ENCODE measurements around the gene INSYN2B.

INSYN2B gene

DNA sequence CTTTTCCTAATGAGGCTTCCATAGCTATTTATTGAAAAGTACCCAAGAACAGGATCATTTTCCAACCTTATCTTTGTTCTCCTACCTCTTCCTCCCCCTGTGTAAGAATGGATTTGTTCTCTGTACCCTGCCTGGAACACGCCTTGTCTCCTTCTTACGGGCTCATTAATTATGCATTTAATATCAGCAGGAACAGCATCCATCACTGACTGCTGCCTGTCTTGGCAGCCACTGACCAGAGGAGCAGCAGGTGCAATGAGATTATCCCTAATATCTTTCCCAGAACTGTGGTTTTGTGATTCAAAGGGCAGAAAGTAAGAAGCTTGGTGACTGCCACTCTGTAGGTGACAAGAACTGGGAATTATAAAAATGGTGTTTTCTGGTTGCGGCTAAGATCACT, 19.3 kb upstream of the INSYN2B start:
- Histone ChIP-seq H3K4me1 (ENCODE audit: control insufficient read depth, insufficient read depth, low read length, unreplicated experiment) (no peaks in the 10 kb centered on the region), H3K36me3 (ENCODE audit: insufficient read depth, low read length) (no peaks in the 10 kb centered on the region), H3K79me2 (ENCODE audit: control insufficient read depth, insufficient read depth, low read length, unreplicated experiment) (no peaks in the 10 kb centered on the region), H3K27ac (ENCODE audit: low read depth, low read length) (no peak overlapping the region), H3K27me3 (ENCODE audit: insufficient read depth, low read length) (peaks cover 3% of the 10 kb centered on the region; the same call in 1 of the 2 replicates), H3K4me3 (ENCODE audit: low read depth, low read length) (no peak overlapping the region), H2AFZ (ENCODE audit: low read length, unreplicated experiment) (no peak overlapping the region)

DNA sequence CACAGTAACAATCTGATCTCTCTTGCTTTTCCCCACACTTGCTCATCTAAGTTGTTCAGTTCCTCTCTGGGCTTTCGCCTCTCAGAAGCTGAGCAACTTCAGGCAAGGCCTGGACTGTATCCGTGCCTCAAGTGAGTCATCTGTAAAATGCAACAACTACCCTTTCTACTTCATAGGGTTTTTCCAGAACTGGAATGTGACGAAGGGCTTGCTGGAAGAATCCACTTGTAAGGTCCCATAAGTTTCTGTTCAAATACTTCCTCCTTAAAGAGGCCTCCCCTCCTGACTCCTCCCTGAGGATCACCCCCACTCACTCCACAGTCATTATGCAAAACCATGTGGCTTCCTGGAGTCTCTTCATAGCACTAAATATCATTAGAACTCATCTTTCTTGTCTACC, 17.5 kb upstream of the INSYN2B start:
- H3K27me3 ChIP-seq (ENCODE audit: insufficient read depth, low read length), result no peaks in the 10 kb centered on the region

DNA sequence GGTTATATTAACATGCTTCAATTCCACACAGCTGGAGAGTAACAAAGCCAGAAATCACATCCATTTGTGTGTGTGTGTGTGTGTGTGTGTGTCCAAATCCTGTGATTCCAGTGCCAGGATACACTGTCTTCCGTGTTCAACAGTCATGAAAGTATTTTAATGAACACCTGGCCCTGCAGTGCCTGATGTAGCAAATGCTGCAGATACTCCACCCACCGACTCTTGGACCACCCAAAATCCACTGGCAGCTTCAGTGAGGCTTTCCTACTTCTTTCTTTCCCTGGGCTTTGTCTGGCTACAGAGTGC, 13.1 kb upstream of the INSYN2B start:
- H3K4me3 ChIP-seq (ENCODE audit: low read depth, low read length), result no peak overlapping the region
- no peaks in the 10 kb centered on the region for H3K36me3 ChIP-seq (ENCODE audit: insufficient read depth, low read length)
- H3K27me3 ChIP-seq (ENCODE audit: insufficient read depth, low read length), result no peaks in the 10 kb centered on the region
- peaks cover 11% of the 10 kb centered on the region for H3K4me1 ChIP-seq (ENCODE audit: control insufficient read depth, insufficient read depth, low read length, unreplicated experiment)
- no peaks in the 10 kb centered on the region for H3K79me2 ChIP-seq (ENCODE audit: control insufficient read depth, insufficient read depth, low read length, unreplicated experiment)
- no peak overlapping the region for H3K27ac ChIP-seq (ENCODE audit: low read depth, low read length)
- no peak overlapping the region for H2AFZ ChIP-seq (ENCODE audit: low read length, unreplicated experiment)

More for the DNA sequence above, 17.5 kb upstream of the INSYN2B start:
- Histone ChIP-seq H3K79me2 (ENCODE audit: control insufficient read depth, insufficient read depth, low read length, unreplicated experiment) (no peaks in the 10 kb centered on the region), H3K36me3 (ENCODE audit: insufficient read depth, low read length) (no peaks in the 10 kb centered on the region), H3K4me1 (ENCODE audit: control insufficient read depth, insufficient read depth, low read length, unreplicated experiment) (no peaks in the 10 kb centered on the region), H2AFZ (ENCODE audit: low read length, unreplicated experiment) (no peak overlapping the region), H3K4me3 (ENCODE audit: low read depth, low read length) (no peak overlapping the region), H3K27ac (ENCODE audit: low read depth, low read length) (no peak overlapping the region)

DNA sequence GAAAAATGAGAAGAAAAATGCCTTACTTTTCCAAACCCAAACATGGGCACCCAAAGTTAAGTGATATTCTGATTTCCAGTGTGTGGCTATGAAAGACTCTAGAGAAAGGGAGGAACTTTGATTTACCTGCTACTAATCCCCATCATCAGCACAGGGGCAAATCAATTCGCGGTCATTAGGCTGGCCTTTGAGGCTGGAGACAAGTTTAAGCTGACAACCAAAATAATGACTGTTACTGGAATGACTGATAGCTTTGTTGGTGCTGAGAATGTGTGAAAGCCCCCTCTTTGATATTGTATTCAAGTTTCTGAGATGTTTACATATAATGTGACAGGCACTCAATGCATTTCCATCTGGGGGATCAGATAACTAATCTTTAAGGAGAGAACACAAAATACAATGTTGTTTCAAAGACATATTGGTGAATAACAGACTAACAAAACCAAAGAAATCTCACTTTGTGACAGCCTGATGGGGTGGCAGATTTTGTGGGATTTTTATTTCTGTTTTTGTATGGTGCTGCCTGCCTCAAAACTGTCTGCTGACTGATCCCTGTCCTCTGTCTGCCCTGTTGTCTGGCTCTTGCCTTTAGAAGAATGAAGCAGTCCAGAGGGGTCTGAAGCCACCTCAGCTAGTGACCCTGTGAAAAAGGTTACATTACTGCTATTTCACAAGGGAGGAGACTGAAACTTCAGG, 12.6 kb upstream of the INSYN2B start:
- H3K4me1 ChIP-seq (ENCODE audit: control insufficient read depth, insufficient read depth, low read length, unreplicated experiment), result peaks cover 11% of the 10 kb centered on the region
- no peaks in the 10 kb centered on the region for H3K79me2 ChIP-seq (ENCODE audit: control insufficient read depth, insufficient read depth, low read length, unreplicated experiment)
- no peaks in the 10 kb centered on the region for H3K27me3 ChIP-seq (ENCODE audit: insufficient read depth, low read length)
- H3K4me3 ChIP-seq (ENCODE audit: low read depth, low read length), result no peak overlapping the region
- H3K27ac ChIP-seq (ENCODE audit: low read depth, low read length), result no peak overlapping the region
- H3K36me3 ChIP-seq (ENCODE audit: insufficient read depth, low read length), result no peaks in the 10 kb centered on the region
- no peak overlapping the region for H2AFZ ChIP-seq (ENCODE audit: low read length, unreplicated experiment)

DNA sequence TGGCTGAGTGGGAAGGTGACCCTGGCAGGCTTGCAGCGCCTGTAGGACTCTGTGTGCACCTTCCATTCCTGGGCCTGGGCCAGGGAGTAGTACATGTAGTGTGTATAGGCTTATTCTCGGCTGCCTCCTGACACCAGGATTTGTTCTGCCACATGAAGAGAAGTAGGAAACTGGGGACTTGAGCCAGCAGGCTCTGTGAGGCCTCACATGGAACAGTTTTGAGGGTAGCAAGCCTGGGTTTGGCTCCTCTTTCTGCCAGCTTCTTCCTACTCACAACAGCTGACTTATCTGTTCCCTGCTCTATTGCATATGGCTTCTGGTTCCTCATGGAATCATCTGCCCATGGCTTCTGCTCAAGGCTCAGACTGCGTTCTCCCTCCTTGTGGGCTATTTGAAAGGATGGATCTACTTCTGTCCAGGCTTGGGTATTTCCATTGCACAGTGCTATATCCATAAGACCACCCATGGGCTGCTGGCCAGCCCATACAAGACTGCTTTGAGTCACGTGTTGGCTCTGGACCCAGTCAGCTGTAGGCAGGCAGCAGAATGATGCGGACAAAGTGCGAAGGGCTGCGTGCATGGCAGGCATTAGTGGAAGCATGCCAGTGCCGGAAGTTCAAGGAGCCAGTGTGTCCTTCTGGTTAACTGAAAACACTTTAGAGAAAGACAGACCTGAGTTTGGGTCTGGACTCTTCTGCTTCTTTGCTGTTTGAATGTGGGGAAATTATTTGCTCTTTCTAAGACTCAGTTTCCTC, 11.0 kb upstream of the INSYN2B start:
- no peak overlapping the region for H3K27ac ChIP-seq (ENCODE audit: low read depth, low read length)
- no peaks in the 10 kb centered on the region for H3K36me3 ChIP-seq (ENCODE audit: insufficient read depth, low read length)
- no peak overlapping the region for H2AFZ ChIP-seq (ENCODE audit: low read length, unreplicated experiment)
- no peak overlapping the region for H3K4me3 ChIP-seq (ENCODE audit: low read depth, low read length)
- H3K4me1 ChIP-seq (ENCODE audit: control insufficient read depth, insufficient read depth, low read length, unreplicated experiment), result peaks cover 16% of the 10 kb centered on the region
- H3K27me3 ChIP-seq (ENCODE audit: insufficient read depth, low read length), result no peaks in the 10 kb centered on the region
- no peaks in the 10 kb centered on the region for H3K79me2 ChIP-seq (ENCODE audit: control insufficient read depth, insufficient read depth, low read length, unreplicated experiment)

DNA sequence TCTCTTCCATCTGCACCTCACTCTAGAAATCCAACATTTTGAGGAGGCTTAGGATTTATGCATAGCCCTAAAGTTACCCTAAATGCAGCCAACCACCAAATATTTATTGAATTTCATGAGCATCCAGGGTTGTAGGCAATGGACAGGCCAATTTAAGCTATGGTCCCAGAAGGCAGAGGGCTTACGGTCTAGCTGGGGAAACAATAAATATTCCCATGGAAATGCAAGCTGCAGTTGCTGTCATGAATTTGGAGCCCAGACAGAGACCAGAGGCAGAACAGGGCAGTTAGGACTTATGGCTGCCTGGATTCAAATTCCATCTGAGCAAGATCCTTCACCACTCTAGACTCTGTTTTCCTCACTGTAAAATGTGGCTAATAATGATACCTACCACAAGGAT, 9.1 kb upstream of the INSYN2B start:
- H3K79me2 ChIP-seq (ENCODE audit: control insufficient read depth, insufficient read depth, low read length, unreplicated experiment), result no peaks in the 10 kb centered on the region
- H3K4me3 ChIP-seq (ENCODE audit: low read depth, low read length), result no peak overlapping the region
- H3K27ac ChIP-seq (ENCODE audit: low read depth, low read length), result no peak overlapping the region
- H2AFZ ChIP-seq (ENCODE audit: low read length, unreplicated experiment), result no peak overlapping the region
- peaks cover 16% of the 10 kb centered on the region for H3K4me1 ChIP-seq (ENCODE audit: control insufficient read depth, insufficient read depth, low read length, unreplicated experiment)
- H3K27me3 ChIP-seq (ENCODE audit: insufficient read depth, low read length), result no peaks in the 10 kb centered on the region
- no peaks in the 10 kb centered on the region for H3K36me3 ChIP-seq (ENCODE audit: insufficient read depth, low read length)

DNA sequence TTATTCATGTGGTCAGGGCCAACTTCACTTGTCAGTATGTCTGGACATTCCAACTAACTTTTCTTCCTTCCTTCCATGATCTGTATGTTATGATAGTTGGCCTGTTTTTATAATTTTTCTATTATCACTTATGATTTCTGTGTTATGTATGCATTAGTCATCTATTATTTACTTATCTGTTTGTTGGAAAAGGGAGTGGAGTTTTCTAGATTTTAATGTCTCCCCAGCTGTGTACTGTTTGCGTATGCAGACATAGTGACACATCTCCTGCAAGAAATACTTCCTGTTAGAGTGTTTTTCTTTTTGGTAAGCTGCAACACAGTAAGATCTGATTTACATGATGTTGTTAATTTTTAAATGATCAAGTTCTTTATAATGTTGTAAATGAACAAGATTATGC, 8.7 kb upstream of the INSYN2B start:
- Histone ChIP-seq H3K79me2 (ENCODE audit: control insufficient read depth, insufficient read depth, low read length, unreplicated experiment) (no peaks in the 10 kb centered on the region), H3K4me3 (ENCODE audit: low read depth, low read length) (no peak overlapping the region), H2AFZ (ENCODE audit: low read length, unreplicated experiment) (no peak overlapping the region), H3K27ac (ENCODE audit: low read depth, low read length) (no peak overlapping the region), H3K27me3 (ENCODE audit: insufficient read depth, low read length) (no peaks in the 10 kb centered on the region), H3K4me1 (ENCODE audit: control insufficient read depth, insufficient read depth, low read length, unreplicated experiment) (peaks cover 16% of the 10 kb centered on the region), H3K36me3 (ENCODE audit: insufficient read depth, low read length) (no peaks in the 10 kb centered on the region)

DNA sequence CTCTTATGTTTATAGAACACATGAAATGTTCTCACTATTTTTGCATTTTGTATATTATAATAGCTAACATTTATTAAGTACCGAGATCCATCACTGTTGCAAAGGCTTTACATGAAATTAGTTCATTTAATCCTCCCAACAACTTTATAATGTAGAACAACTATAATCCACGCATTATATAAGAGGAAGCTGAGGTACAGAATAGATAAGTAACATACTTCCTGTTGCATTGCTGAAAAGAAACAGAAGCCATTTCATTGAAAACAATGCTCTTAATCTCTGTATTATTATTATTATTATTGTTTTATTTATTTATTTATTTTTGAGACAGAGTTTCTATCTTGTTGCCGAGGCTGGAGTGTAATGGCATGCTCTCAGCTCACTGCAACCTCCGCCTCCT, 7.9 kb upstream of the INSYN2B start:
- H3K36me3 ChIP-seq (ENCODE audit: insufficient read depth, low read length), result no peaks in the 10 kb centered on the region
- no peak overlapping the region for H2AFZ ChIP-seq (ENCODE audit: low read length, unreplicated experiment)
- H3K4me1 ChIP-seq (ENCODE audit: control insufficient read depth, insufficient read depth, low read length, unreplicated experiment), result peaks cover 16% of the 10 kb centered on the region
- no peak overlapping the region for H3K27ac ChIP-seq (ENCODE audit: low read depth, low read length)
- H3K79me2 ChIP-seq (ENCODE audit: control insufficient read depth, insufficient read depth, low read length, unreplicated experiment), result no peaks in the 10 kb centered on the region
- no peak overlapping the region for H3K4me3 ChIP-seq (ENCODE audit: low read depth, low read length)
- no peaks in the 10 kb centered on the region for H3K27me3 ChIP-seq (ENCODE audit: insufficient read depth, low read length)

DNA sequence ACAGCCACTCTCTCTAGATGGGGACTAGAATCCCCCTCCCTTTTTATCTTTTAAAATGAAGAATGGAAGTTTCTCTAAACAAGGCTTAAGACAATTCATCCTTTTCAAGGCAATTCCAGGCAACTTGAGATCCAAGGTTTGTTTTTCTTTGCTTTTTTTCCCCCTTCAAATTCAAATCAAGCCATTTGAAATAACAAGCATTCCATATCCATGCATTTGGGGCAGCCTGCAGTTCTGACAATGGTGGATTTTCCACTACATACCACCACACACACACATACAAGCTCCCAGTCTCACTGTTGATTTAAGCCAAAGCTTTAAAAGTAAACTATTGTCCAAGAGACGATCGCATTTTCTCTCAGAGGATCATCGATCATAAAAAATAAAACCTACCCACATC, 424 bp downstream of the INSYN2B start:
- peak overlapping the region; percentile 85 for H3K27ac ChIP-seq (ENCODE audit: low read depth, low read length)

DNA sequence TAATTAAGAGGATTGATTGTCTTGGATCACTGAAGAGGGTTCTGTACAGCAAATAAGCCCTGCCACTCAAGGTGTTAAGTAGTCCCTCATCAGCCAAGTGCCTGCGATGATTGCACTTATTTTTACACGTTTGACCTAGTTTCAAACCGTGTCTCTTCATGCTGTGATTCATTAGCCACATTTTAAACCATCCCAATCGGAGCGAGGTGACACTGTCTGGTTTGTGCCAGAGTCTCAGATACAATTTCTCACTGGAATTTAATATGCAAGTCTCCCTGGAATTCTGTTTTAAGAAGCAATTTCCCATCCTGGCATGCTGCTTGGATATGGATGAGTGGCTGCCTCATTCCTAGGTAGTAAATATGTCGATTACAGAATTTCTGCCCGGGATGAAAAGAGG, 1.6 kb downstream of the INSYN2B start:
- Histone ChIP-seq H2AFZ (ENCODE audit: low read length, unreplicated experiment) (peak overlapping the region; percentile 8), H3K79me2 (ENCODE audit: control insufficient read depth, insufficient read depth, low read length, unreplicated experiment) (peaks cover 62% of the 10 kb centered on the region), H3K36me3 (ENCODE audit: insufficient read depth, low read length) (no peaks in the 10 kb centered on the region), H3K27me3 (ENCODE audit: insufficient read depth, low read length) (no peaks in the 10 kb centered on the region), H3K4me3 (ENCODE audit: low read depth, low read length) (peak overlapping the region; percentile 90), H3K27ac (ENCODE audit: low read depth, low read length) (peak overlapping the region; percentile 85), H3K4me1 (ENCODE audit: control insufficient read depth, insufficient read depth, low read length, unreplicated experiment) (peaks cover 45% of the 10 kb centered on the region)

More for the DNA sequence above, 424 bp downstream of the INSYN2B start:
- H3K4me3 ChIP-seq (ENCODE audit: low read depth, low read length), result peak overlapping the region; percentile 90
- H3K4me1 ChIP-seq (ENCODE audit: control insufficient read depth, insufficient read depth, low read length, unreplicated experiment), result peaks cover 37% of the 10 kb centered on the region
- peaks cover 50% of the 10 kb centered on the region for H3K79me2 ChIP-seq (ENCODE audit: control insufficient read depth, insufficient read depth, low read length, unreplicated experiment)
- no peaks in the 10 kb centered on the region for H3K36me3 ChIP-seq (ENCODE audit: insufficient read depth, low read length)
- no peaks in the 10 kb centered on the region for H3K27me3 ChIP-seq (ENCODE audit: insufficient read depth, low read length)
- peak overlapping the region; percentile 87 for H2AFZ ChIP-seq (ENCODE audit: low read length, unreplicated experiment)

DNA sequence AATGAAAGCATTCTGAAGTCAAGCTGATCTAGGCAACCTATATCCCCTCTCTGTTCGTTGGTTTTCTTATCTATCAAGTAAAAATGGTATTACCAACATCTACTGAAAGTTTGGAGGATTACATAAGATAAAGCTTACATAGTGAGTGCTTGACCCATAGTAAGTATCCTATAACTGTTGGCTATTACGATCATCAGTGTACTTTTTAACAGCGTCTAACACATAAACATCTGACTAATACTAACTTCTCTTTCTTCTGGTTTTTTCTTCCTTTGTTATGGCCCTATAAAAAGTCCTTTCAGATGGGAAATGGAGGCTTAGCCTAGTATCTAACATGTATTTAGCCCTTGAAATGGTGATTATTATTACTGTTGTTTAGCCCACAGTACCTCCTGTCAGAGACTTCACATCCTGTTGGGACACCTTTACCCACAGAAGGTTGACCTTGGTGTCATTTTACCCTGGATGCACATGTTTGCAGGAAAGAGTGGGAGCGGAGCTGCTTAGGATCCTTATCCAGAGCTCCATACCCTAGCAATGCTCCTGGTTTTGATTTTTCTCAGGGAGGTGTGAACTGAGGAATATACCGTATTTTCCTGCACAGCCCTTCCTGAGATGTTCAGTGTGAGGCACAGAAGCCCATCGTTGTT, 6.0 kb downstream of the INSYN2B start:
- H3K27ac ChIP-seq (ENCODE audit: low read depth, low read length), result no peak overlapping the region
- no peaks in the 10 kb centered on the region for H3K27me3 ChIP-seq (ENCODE audit: insufficient read depth, low read length)
- no peak overlapping the region for H3K4me3 ChIP-seq (ENCODE audit: low read depth, low read length)
- H3K36me3 ChIP-seq (ENCODE audit: insufficient read depth, low read length), result no peaks in the 10 kb centered on the region
- peaks cover 79% of the 10 kb centered on the region for H3K79me2 ChIP-seq (ENCODE audit: control insufficient read depth, insufficient read depth, low read length, unreplicated experiment)
- no peak overlapping the region for H2AFZ ChIP-seq (ENCODE audit: low read length, unreplicated experiment)
- peaks cover 70% of the 10 kb centered on the region for H3K4me1 ChIP-seq (ENCODE audit: control insufficient read depth, insufficient read depth, low read length, unreplicated experiment)
